Measurements from ENCODE around the gene BTF3.
A peak's percentile ranks its signal among the peaks of the same experiment; 100 is the strongest.
"Not testable (repeated sequence)": the region's sequence is repeated elsewhere in the genome, so short reads cannot be mapped to it uniquely, and the experiment has no call there.

The BTF3 gene

DNA sequence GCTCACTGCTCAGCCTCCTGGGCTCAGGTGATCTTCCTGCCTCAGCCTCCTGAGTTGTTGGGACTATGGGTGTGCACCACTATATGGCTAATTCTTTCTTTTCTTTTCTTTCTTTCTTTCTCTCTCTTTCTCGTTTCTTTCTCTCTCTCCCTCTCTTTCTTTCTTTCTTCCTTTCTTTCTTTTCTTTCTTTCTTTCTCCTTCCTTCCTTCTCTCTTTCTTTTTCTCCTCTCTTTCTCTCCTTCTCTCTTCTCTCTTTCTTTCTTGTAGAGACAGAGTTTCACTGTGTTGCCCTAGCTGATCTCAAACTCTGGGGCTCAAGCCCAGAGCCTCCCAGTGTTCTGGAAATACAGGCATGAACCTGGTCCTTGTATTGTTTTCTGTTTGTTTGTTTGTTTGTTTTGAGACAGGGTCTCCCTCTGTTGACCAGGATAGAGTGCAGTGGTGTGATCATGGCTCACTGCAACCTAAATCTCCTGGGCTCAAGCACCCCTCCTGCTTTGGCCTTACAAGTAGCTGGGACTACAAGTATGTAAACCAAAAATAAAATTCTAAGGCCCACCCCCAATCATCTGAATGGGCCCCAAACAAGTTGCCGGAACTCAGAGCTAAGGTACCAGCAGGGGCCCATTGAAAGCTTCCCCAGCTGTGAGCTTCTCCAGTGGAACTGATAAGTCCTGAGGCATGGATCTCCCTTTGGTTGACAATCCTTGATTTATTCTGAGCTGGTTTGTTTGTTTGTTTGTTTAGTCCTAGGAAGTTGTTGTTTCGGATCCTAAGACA lies 11.9 kb upstream of the BTF3 start:
- no peak for DNase-seq (ENCODE audit: low read depth)

DNA sequence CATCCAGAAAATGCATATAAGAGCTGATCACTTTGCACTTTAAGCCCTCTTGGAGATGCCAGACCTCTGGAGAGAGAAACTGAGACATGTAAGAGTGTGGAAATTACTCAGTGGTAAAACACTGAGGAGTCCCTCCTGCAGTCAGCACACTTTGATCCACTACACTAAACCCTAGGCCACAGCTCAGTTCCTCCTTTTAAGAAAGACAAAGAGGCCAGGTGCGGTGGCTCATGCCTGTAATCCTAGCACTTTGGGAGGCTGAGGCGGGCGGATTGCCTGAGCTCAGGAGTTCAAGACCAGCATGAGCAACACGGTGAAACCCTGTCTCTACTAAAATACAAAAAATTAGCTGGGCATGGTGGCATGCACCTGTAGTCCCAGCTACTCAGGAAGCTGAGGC lies 11.0 kb upstream of the BTF3 start:
- not testable (repeated sequence) for DNase-seq (ENCODE audit: low read depth)

DNA sequence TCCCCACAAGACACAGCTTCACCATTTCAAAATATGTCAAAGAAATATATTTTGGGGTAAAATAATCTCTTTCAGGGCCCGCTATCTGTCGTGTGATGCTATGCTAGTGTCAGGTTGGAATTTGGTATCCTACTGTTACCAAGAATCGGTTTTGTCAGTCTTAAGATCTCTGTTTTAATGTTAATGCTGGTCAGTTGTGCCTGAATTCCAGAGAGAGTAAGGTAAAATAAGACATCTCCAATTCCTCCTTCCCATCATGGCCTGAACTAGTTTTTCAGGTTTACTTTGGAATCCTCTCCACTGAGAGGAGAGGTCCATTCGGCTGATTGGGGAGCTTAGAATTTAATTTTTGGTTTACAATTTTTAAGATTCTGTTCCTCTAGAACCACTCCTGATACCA lies 10.4 kb upstream of the BTF3 start:
- no peak for DNase-seq (ENCODE audit: low read depth)

DNA sequence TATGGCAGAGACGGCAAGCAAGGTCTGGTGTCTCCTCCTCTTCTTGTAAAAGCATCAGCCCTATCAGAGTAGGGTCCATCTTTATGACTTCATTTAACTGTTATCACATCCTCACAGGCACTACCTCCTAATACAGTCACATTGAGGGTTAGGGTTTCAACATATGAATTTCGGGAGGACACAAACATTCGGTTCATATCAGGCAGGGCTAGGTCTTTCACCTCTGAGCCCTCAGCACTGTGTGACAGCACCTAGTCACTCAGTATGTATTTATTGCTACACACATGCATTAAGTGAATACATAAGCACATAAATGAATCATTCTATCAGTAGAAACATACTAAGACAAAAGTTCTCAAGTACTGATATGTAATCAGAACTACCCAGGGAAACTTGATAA lies 9.4 kb upstream of the BTF3 start:
- no peak for DNase-seq (ENCODE audit: low read depth)

DNA sequence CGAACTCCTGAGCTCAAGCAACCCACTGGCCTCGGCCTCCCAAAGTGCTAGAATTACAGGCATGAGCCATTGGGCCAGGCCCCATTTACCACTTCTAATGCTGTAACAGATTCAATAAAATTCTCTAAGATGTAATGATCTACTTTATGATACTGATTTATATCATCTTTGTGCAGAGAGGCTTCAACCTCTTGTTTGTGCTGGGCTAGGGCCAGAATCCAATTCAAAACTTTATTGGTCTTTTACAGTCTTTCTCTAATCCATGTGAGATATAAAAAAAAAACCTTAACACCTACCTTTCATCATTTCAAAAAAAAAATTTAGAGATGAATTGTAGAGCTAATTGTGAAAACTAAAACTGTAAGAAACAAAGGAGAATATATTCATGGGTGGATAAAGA lies 8.2 kb upstream of the BTF3 start:
- DNase-seq (ENCODE audit: low read depth), result no peak

DNA sequence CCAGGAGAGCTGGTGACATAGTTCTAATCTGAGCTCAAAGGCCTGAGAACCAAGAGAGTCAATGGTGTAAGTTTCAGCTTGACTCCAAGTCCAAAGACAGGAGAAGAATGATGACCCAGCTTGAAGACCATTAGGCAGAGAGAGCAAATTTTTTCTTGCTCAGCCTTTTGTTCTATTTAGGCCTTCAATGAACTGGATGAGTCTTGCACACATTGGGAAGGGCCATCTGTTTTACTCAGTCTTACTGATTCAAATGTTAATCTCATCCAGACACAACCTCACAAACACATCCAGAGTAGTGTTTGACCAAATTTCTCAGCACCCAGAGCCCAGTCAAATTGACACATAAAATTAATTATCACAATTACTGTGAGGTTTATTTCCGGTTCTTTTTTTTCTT lies 7.1 kb upstream of the BTF3 start:
- DNase-seq (ENCODE audit: low read depth), result no peak

DNA sequence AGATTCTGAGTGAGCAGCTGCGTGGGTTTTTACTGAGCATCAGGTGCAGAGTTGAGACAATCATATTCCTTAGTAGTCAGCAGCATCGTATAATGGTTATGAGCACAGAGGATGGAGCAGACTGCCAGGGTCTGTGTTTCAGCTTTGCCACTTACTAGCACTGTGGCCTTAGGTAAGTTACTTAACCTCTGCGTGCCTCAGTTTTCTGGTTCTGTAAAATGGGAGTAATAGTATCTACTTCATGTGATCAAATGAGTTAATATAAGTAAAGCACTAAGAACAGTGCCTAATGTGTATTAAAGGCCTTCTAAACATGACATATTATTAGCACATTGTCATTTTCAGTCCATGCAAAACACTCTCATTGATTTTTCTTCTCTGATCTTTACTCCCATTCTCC lies 4.8 kb upstream of the BTF3 start:
- DNase-seq (ENCODE audit: low read depth), result no peak

DNA sequence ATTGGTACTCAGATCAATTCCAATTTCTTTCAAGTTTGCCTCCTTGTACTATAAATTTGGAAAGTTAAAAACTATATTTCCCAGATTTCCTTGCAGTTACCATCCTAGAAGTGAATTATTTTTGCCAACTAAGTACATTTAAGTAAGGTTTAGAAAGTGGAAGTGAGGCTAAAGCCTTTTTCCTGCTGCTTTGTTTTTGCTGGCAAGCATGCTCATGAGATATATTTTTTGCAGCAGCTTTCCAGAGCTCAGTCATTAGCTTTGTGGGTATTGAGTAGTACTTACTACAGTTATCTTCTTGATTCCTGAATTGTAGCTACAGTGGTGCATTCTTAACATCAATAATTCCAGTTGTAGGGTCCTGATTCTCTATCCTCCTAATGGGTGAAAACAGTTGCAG lies 3.5 kb upstream of the BTF3 start:
- no peak for DNase-seq (ENCODE audit: low read depth)

DNA sequence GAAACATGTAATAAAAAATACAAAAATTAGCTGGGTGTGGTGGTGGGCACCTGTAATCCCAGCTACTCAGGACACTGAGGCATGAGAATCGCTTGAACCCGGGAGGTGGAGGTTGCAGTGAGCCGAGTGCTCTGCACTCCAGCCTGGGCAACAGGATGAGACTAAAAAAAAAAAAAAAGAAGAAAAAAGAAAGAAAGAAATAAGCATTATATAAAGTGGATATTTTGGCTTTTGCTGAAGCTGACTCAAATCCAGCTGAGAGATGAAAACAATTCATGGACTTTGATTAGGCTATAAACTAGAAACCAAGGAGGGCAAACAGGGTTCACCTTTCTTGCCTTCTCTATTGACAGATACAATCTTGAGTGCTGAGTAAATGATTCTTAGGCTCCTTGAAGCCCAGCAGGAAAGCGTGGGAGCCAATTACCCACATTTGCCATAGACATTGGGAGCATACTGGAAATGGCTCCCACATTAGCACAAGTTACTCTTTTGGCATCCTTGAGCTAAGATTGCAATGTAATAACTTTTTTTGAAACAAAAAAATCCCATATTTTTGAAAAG lies 2.4 kb upstream of the BTF3 start:
- DNase-seq (ENCODE audit: low read depth), result no peak

DNA sequence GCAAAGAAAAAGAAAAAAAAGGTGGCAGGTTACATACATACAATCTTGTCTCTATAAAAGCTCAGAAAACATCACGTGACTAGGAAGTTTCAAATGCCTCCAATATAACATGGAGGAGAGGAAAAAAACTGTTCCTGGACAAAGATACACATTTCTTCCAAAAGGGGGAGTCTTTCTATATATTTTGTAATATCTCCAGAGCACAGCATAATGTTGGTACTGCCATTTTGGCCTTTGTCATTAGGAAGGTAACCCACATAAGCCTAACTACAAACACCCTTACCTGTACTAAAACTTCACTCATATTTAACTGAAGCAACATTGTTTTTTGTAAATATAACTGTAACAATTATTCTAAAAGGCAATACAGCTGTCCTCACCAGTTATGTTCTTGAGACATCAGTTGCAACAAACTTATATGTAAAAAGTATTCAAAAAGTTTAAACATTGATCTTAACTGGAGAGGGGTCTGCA lies 1.2 kb upstream of the BTF3 start:
- no peak for DNase-seq (ENCODE audit: low read depth)

DNA sequence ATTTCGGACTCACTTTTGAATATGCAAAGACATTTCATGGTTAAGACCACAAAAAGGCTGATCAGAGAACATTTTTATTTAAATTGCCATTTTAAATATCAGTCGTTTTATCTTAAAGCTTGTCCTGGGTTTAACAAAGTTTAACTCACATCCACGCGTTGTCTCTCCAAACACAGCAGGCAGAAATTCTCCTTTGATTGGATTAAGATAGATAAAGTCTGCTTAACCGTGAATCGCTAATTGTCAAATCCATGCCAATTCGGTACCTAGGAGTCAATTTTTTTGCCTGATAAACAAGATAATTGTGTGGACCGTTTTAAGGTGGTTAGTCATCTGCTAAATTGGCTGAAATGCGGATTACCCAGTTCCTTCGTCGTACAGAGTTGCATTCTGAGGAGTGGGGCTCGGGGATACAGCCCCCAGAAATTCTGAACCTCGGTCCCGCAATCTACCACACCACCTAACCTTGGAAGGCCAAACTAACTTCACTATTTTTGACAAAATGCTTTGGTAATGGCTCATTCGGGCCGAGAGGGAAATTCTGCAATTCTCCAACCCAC lies 665 bp upstream of the BTF3 start:
- DNase-seq (ENCODE audit: low read depth), result no peak

DNA sequence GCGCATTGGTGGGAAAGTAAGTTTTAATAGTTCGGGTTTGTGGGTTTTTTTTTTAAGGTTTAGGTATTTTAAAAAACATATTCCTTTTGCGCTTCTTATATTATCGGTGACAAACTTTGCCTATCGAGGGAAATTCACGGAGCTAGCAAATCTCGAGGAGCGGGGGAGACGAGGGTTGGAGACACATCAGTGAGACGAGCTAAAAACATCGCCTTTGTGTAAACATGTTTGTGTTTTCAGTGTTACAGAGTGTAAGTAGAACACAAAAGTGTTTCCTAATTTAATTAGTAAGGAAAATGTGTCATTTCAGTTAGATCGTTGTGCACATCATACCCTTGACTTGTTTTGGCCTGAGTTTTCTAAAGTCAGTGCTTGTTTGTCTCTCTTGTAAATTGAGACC lies 945 bp downstream of the BTF3 start:
- DNase-seq (ENCODE audit: low read depth), result no peak

DNA sequence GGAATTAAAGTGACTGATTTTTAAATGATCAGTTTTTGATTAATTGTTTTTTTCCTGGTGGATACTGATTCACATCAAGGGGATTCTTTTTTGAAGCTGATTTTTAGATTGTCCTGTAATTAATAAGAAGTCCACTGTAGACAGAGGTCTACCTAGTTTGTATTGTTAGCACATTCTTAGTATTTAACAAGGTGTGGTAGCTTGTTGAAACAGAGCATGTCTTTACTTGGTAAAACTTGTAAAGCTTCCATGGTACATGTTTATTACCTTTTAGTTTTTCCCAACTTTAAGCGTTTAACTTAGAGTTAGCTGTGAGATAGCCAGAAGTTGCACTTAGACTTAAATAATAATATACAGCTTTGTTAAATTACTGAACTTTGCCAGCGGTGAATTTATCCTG lies 1.5 kb downstream of the BTF3 start:
- DNase-seq (ENCODE audit: low read depth), result no peak

DNA sequence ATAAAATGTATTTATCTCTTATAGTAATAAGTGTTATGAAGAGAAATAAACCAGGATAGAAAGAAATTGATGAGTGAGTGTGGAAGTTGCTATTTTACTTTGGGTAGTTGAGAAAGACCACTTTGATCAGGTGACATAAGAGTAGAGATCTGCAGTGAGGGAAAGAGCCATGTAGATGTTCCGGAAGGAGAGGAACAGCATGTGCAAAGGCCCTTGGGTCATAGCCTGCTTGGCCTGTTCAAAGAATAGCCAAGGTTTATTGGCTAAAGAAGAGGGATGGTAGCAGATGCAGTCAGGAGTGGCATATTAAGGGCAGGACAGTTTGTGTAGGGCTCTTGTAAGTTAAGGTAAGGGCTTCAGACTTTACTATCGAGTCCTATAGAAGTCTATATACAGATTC lies 3.2 kb downstream of the BTF3 start:
- DNase-seq (ENCODE audit: low read depth), result no peak

DNA sequence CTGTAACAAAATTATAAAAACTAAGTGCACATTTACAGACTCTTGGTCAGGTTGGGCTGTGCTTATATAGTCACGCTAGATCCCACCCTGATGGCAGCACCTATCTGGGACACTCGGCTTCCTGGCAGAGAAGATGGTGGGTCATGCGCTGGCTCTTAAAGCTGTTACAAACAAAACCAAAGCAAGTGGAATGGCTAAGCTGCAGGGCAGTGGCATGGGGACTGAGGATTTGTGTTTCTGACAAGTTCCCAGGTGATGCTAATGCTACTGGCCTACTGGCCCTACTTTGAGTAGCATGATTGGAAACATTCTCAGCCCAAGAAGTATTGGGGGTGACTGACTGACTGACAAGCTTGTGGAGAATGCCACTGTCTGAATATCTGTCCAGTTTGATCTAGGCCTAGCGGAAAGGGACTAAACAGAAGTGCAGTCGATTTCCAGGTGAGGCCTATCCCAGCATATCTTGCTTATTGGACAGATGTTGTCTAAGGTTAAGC lies 8.3 kb downstream of the BTF3 start:
- DNase-seq (ENCODE audit: low read depth), result no peak

DNA sequence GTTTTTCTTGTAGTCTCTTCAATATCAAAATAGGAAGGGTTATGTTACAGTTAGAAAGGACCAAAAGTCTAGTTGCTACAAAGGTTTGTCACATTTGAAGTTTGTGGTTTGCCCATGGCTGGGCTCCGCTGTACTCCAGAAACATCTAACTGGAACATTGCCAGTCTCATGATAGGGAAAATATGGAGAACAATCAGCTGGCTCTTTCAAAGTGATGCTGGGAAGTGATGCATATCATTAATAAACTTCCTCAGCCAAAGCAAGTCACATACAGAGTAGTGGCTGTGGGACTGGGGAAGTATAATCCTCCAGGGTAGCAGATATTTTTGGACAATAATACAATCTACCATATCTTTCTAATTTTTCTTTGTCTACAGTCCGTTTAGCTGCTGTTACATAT lies 8.8 kb downstream of the BTF3 start:
- DNase-seq (ENCODE audit: low read depth), result no peak

DNA sequence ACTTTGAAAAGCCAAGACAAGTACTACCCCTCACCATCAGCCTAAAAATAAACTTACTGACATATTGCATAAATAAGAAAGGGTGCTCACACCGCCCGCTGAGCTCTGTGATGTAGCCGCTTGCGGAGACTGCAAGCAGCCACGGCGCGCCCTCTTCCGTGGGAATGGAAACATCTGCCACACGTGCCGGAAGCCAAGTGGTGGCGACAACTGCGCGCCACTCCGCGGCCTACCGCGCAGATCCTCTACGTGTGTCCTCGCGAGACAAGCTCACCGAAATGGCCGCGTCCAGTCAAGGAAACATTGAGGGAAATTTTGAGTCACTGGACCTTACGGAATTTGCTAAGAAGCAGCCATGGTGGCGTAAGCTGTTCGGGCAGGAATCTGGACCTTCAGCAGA lies 10.3 kb downstream of the BTF3 start:
- DNase-seq (ENCODE audit: low read depth), result not testable (repeated sequence)

DNA sequence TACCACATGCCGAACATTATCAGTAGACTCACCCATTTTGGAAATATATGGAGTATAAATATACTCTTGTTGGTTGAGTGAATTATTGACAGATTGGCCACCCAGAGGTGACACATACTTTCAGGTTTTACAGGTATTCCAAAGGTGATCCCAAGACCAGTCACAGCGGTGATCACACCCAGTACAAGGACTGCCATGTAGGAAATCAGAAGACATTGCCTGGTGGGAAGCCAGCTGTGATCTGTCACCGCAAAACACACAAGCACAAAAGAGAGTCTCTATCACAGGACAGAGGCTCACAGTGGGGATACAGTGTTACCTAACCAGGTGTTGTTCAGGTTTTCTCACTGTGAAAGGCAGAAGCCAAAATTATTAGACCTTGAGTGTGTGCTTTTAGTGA lies 15.8 kb downstream of the BTF3 start:
- no peak for DNase-seq (ENCODE audit: low read depth)

DNA sequence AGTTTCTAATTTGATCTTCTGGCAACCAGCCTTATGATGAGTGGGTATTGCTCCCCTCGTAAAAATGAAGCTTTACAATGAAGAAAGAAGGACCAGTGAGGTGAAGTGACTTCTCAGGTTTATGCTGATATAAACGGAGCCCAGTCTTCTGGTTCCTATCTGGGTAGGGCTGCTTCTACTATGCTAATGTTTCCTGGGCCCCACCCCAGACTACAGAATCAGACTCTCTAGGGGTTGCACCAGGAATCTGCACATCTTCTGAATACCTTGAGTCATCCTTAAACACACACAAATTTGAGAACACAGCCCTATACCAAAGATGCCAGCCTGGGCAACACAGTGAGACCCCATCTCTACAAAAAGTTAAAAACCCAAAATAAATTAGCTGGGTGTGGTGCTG lies 16.2 kb downstream of the BTF3 start:
- no peak for DNase-seq (ENCODE audit: low read depth)

DNA sequence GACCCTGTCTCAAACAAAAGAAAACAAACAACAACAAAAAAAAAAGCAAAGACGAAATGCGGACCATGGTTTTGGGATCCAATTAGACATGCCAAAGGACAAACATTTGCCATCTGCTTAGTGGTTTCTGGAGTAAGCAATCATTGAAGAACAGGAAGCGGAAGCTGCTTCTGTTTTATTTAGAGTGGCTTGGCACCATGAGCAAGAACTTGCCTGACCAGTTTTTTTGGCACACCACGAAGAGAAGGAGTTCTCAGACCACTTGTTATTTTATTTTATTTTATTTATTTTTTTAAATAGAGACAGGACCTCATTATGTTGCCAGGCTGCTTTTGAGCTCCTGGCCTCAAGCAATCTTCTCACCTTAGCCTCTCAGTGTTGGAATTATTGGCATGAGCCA lies 17.0 kb downstream of the BTF3 start:
- DNase-seq (ENCODE audit: low read depth), result no peak

DNA sequence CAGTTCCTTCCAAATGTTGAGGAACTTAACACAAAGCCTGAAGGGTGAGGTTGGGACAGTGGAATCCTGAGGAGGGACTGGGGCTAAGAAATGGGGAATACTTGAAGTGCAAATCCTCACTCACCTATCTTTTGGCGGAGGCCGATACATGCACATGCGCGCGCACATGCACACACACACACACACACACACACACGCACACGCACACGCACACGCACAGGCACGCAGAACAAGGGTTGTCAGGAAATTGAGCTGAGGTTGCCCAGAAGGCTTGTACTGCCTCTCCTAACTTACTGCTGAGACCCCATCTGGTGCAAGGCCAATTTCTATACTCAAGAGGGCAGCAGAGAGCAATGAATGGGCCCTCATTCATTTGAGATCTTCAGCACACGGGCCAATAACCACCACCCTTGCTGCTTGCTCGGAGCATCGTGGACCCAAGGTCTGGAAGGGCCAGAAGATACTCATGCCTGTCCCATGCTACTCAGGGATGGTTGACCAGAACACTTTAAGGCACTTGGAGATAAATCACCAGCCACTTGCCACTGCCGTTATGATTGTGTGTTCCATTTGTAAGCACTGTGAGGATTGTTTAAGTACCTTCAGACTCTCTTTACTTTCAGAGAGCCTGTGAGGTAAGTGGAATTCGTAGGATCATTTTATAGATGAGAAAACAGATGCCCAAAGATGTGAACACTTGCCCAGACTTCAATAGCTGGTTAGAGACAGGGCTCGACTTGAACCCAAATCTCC lies 21.5 kb downstream of the BTF3 start:
- DNase-seq (ENCODE audit: low read depth), result peak; percentile 30

DNA sequence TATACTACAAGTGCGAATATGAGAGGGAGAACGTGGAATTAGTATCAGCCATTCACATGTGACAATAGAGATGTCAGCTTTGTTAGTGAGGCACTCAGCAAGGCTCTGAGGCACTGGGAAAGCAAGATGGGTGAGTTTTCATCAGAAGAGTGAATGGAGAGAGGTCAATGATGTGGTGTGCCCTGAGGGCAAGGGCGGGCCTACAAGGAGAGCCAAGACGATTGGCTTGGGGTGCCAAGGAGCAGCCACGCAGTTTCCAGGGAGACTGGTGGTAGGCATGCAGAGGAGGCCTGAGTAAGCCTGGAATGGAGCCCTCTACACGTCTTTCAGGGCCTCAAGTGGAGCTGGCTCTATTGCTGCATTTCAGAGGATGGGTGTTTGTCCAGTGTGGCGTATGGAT lies 24.7 kb downstream of the BTF3 start:
- no peak for DNase-seq (ENCODE audit: low read depth)

DNA sequence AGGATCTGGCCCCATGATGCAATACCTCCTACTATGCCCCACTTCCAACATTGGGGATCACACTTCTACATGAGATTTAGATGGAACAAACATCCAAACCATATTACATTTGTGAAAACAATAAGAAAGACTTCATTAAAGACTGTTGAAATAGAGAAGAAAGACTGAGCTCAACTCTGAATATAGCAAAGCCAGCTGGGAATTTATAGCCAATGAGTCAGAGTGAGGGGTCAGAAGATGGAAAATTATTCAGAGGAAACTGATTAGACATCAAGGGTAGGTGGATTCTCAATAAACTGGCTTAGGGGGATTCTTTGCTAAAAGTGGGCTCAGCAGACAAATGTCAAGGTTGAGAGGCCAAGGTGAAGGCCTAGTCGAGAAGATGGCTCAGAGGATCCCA lies 25.6 kb downstream of the BTF3 start:
- no peak for DNase-seq (ENCODE audit: low read depth)

All from stimulated activated CD8-positive, alpha-beta memory T cell treated with anti-CD3 and anti-CD28 coated beads, Interleukin-15, amount 100 ng/mL, for 1 hour (primary cell).